Measurements from ENCODE around the gene KRTAP5-6. TPM values are rescaled to one million over a fixed set of nuclear protein-coding genes. Genes with fewer than 3 reads are reported as not detected.

The KRTAP5-6 gene
- total RNA-seq, 2 donors from 2014 or later, result not detected

- TF ChIP-seq CTCF (IDR thresholded peaks at IDR 0.05), result no peak
Measured at GRCh38 chr11:1672613-1673350, 24.2 kb upstream of the KRTAP5-6 start.

GRCh38 chr11:1673446-1674172 is 23.4 kb upstream of the KRTAP5-6 start:
- TF ChIP-seq CTCF (IDR thresholded peaks at IDR 0.05), result no peak
- H3K9me3 ChIP-seq, result no peaks in the 10 kb centered on the region
- no peak for DNase-seq (ENCODE audit: low spot score)
- H3K36me3 ChIP-seq, result no peaks in the 10 kb centered on the region
- no peak overlapping the region for H3K27ac ChIP-seq
- no peaks in the 10 kb centered on the region for H3K27me3 ChIP-seq
- H3K4me3 ChIP-seq, result no peak overlapping the region
- H3K4me1 ChIP-seq, result no peaks in the 10 kb centered on the region

More at GRCh38 chr11:1672613-1673350, 24.2 kb upstream of the KRTAP5-6 start:
- Histone ChIP-seq H3K27me3 (no peaks in the 10 kb centered on the region), H3K27ac (no peak overlapping the region), H3K4me1 (no peaks in the 10 kb centered on the region), H3K36me3 (no peaks in the 10 kb centered on the region), H3K4me3 (no peak overlapping the region), H3K9me3 (no peaks in the 10 kb centered on the region)
- no peak for DNase-seq (ENCODE audit: low spot score)

- no peaks in the 10 kb centered on the region for H3K36me3 ChIP-seq
- H3K27ac ChIP-seq, result no peak overlapping the region
- H3K4me1 ChIP-seq, result no peaks in the 10 kb centered on the region
- TF ChIP-seq CTCF (IDR thresholded peaks at IDR 0.05), result no peak
- no peak for DNase-seq (ENCODE audit: low spot score)
- H3K9me3 ChIP-seq, result no peaks in the 10 kb centered on the region
- H3K4me3 ChIP-seq, result no peak overlapping the region
- H3K27me3 ChIP-seq, result no peaks in the 10 kb centered on the region
Measured at GRCh38 chr11:1674173-1675131, 22.5 kb upstream of the KRTAP5-6 start.

GRCh38 chr11:1675536-1676228 is 21.3 kb upstream of the KRTAP5-6 start:
- Histone ChIP-seq H3K36me3 (no peaks in the 10 kb centered on the region), H3K9me3 (no peaks in the 10 kb centered on the region), H3K4me3 (no peak overlapping the region), H3K27ac (no peak overlapping the region), H3K27me3 (no peaks in the 10 kb centered on the region), H3K4me1 (no peaks in the 10 kb centered on the region)
- no peak for DNase-seq (ENCODE audit: low spot score)
- TF ChIP-seq CTCF (IDR thresholded peaks at IDR 0.05), result no peak

- no peaks in the 10 kb centered on the region for H3K27me3 ChIP-seq
- no peak overlapping the region for H3K27ac ChIP-seq
- H3K4me1 ChIP-seq, result no peaks in the 10 kb centered on the region
- no peak for TF ChIP-seq CTCF (IDR thresholded peaks at IDR 0.05)
- no peak for DNase-seq (ENCODE audit: low spot score)
- H3K9me3 ChIP-seq, result no peaks in the 10 kb centered on the region
- H3K4me3 ChIP-seq, result no peak overlapping the region
- H3K36me3 ChIP-seq, result no peaks in the 10 kb centered on the region
Measured at GRCh38 chr11:1676229-1676740, 20.7 kb upstream of the KRTAP5-6 start.

Data from right atrium auricular region (tissue), 2 donors.